RPMI8226 (cell line): Measurements from ENCODE around the gene CYP2A7.
"Not testable (repeated sequence)": the region's sequence is repeated elsewhere in the genome, so short reads cannot be mapped to it uniquely, and the experiment has no call there.

Experiments
- DNase-seq: peaks from one replicate; pipeline ENCODE4 v3.0.0-alpha.2; 2015

The CYP2A7 gene

GRCh38 chr19:40896843-40897789 is 15.1 kb upstream of the CYP2A7 start:
- not testable (repeated sequence) for DNase-seq

GRCh38 chr19:40896418-40896796 is 14.4 kb upstream of the CYP2A7 start:
- no peak for DNase-seq

GRCh38 chr19:40893112-40893511 is 11.1 kb upstream of the CYP2A7 start:
- no peak for DNase-seq

- DNase-seq: no peak
Observed at GRCh38 chr19:40889366-40889765, 7.3 kb upstream of the CYP2A7 start.

GRCh38 chr19:40888191-40888590 is 6.2 kb upstream of the CYP2A7 start:
- DNase-seq: no peak

- not testable (repeated sequence) for DNase-seq
Observed at GRCh38 chr19:40884187-40884931, 2.3 kb upstream of the CYP2A7 start.

GRCh38 chr19:40879349-40879748 is 2.7 kb downstream of the CYP2A7 start:
- DNase-seq: not testable (repeated sequence)

- DNase-seq: peak; percentile 45
Observed at GRCh38 chr19:40875526-40875951, 6.5 kb downstream of the CYP2A7 start.

- not testable (repeated sequence) for DNase-seq
Observed at GRCh38 chr19:40874874-40875273, 7.2 kb downstream of the CYP2A7 start.

- DNase-seq: not testable (repeated sequence)
Observed at GRCh38 chr19:40873873-40874272, 8.2 kb downstream of the CYP2A7 start.

- no peak for DNase-seq
Observed at GRCh38 chr19:40872209-40872608, 9.8 kb downstream of the CYP2A7 start.

- no peak for DNase-seq
Observed at GRCh38 chr19:40867701-40868100, 14.3 kb downstream of the CYP2A7 start.

GRCh38 chr19:40864739-40865496 is 17.1 kb downstream of the CYP2A7 start:
- DNase-seq: not testable (repeated sequence)

- no peak for DNase-seq
Observed at GRCh38 chr19:40862785-40863184, 19.2 kb downstream of the CYP2A7 start.

- DNase-seq: no peak
Observed at GRCh38 chr19:40862333-40862732, 19.7 kb downstream of the CYP2A7 start.

GRCh38 chr19:40858109-40858508 is 23.9 kb downstream of the CYP2A7 start:
- no peak for DNase-seq

GRCh38 chr19:40852467-40853152 is 29.4 kb downstream of the CYP2A7 start:
- DNase-seq: not testable (repeated sequence)

- not testable (repeated sequence) for DNase-seq
Observed at GRCh38 chr19:40850277-40850676, 31.8 kb downstream of the CYP2A7 start, which contains the start of gene CYP2A6. CYP2A6 (minus strand) TSS chr19:40850447; CDS start chr19:40850426, 21 bp downstream.

- DNase-seq: not testable (repeated sequence)
Observed at GRCh38 chr19:40846722-40847121, 35.3 kb downstream of the CYP2A7 start.

- DNase-seq: not testable (repeated sequence)
Observed at GRCh38 chr19:40843653-40844052, 38.4 kb downstream of the CYP2A7 start.

GRCh38 chr19:40842997-40843652 is 38.9 kb downstream of the CYP2A7 start:
- DNase-seq: not testable (repeated sequence)

- DNase-seq: not testable (repeated sequence)
Observed at GRCh38 chr19:40842012-40842411, 40.0 kb downstream of the CYP2A7 start.
